Astrocyte of the spinal cord (primary cell): Measurements from ENCODE around the gene CFD.
A peak's percentile ranks its signal among the peaks of the same experiment; 100 is the strongest.
"Not testable (repeated sequence)": the region's sequence is repeated elsewhere in the genome, so short reads cannot be mapped to it uniquely, and the experiment has no call there.

Source experiments
- DNase-seq: peaks from one replicate; pipeline ENCODE4 v3.0.0; 2011; ENCODE audit warnings: low read depth, low spot score
- H3K4me3 ChIP-seq: 2 replicates; pipeline ENCODE4 v1.5.1; 2011; ENCODE audit warnings: low read depth, mild to moderate bottlenecking, low read length, moderate library complexity
- CTCF ChIP-seq: IDR thresholded peaks from 2 replicates; pipeline ENCODE4 v1.5.1; 2012; ENCODE audit warnings: low read depth, mild to moderate bottlenecking, low read length, inconsistent platforms
- in situ Hi-C: cut with HindIII; loops from 2 replicates; pipeline ENCODE4 v1.10.0; 2017; ENCODE audit warnings: low sequenced_read_pairs

CFD gene

GRCh38 chr19:848386-848921 lies 11.0 kb upstream of the CFD start:
- in situ Hi-C loops = no loop called here
- DNase-seq = no peak
- TF ChIP-seq CTCF = no peak
- no peak overlapping the region for H3K4me3 ChIP-seq

GRCh38 chr19:849195-849594 lies 10.3 kb upstream of the CFD start:
- H3K4me3 ChIP-seq, DNase-seq, in situ Hi-C loops: not testable (repeated sequence)

GRCh38 chr19:850221-850978 lies 9.1 kb upstream of the CFD start:
- DNase-seq = peak; percentile 83
- H3K4me3 ChIP-seq = no peak overlapping the region
- in situ Hi-C loops = no loop called here
- no peak for TF ChIP-seq CTCF

- H3K4me3 ChIP-seq = no peak overlapping the region
- no peak for TF ChIP-seq CTCF
- in situ Hi-C loops = no loop called here
- no peak for DNase-seq
These were observed 8.5 kb upstream of the CFD start for GRCh38 chr19:850979-851335.

GRCh38 chr19:852136-853013 lies 7.1 kb upstream of the CFD start, which contains the start of gene ELANE:
Gene ELANE (plus strand): TSS chr19:852303. CDS start chr19:852329, 26 bp downstream.
- DNase-seq = no peak
- no peak within 1 kb of the TSS for H3K4me3 ChIP-seq
- in situ Hi-C loops = no loop called here
- TF ChIP-seq CTCF = no peak

- no peak overlapping the region for H3K4me3 ChIP-seq
- in situ Hi-C loops = no loop called here
- no peak for DNase-seq
- no peak for TF ChIP-seq CTCF
These were observed 6.4 kb upstream of the CFD start for GRCh38 chr19:853014-853585.

- in situ Hi-C loops, DNase-seq, H3K4me3 ChIP-seq: not testable (repeated sequence)
These were observed 5.7 kb upstream of the CFD start for GRCh38 chr19:853614-854220.
